RPMI7951 (cell line): ENCODE results near the gene PDPN. TPM values are rescaled to one million over a fixed set of nuclear protein-coding genes. Genes with fewer than 3 reads are reported as not detected.
"Not testable (repeated sequence)": the region's sequence is repeated elsewhere in the genome, so short reads cannot be mapped to it uniquely, and the experiment has no call there.

Experiments used
- DNase-seq: peaks from one replicate; pipeline ENCODE4 v3.0.0-alpha.2; 2012; ENCODE audit warnings: low read depth
- total RNA-seq: library from RNA; depleted of rRNA; stranded (reverse); fragments of >200 nt; shearing (Covaris generic); gene quantifications from 2 replicates; pipeline ENCODE4 v1.2.3, GENCODE V29; 2014; rRNA removed

PDPN gene, protein sequence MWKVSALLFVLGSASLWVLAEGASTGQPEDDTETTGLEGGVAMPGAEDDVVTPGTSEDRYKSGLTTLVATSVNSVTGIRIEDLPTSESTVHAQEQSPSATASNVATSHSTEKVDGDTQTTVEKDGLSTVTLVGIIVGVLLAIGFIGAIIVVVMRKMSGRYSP
- 1.6 and 2.0 TPM in 2 replicates for total RNA-seq

DNA sequence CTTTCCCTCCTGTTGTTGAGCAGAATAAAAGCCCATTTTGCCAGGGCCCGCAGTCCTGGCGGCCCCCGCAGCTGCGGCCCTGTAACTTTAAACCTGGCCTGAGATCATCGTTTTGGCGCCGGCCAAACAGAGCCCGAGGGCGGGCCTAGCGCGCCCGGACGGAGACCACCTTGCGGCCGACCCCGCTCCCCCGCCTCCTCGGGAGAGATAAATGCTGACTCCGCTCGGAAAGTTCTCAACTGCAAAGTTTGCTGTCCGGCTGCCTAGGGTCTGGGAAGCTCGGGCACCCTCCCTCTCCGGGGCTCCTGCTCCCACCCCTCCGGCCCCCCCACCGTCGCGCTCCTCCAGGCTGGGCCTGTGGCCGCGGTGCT, at the start of gene PDPN:
Gene PDPN (plus strand): TSS at position 238 of the 371 bp plus-strand sequence. CDS start 202 bp downstream, outside the sequence.
- no peak for DNase-seq

DNA sequence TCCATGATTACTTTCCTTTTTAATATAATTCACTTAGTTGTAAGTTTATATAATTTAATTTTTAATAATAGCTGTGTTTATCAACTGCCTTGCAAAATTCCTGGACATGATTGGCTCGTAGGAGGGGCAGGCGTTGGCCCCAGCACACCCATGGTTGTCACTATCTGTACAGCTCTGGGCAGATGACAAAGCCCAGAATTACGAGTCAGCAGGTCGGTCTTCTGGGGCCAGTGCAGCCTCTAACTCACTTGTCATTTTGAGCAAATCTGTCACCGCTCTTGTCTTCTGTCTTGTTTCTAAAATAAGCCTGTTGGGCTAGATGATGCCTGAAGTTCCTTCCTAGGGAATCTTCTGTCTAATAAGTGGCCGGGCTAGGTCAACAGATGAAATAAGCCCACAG, 48.4 kb upstream of the PDPN start:
- DNase-seq: no peak

DNA sequence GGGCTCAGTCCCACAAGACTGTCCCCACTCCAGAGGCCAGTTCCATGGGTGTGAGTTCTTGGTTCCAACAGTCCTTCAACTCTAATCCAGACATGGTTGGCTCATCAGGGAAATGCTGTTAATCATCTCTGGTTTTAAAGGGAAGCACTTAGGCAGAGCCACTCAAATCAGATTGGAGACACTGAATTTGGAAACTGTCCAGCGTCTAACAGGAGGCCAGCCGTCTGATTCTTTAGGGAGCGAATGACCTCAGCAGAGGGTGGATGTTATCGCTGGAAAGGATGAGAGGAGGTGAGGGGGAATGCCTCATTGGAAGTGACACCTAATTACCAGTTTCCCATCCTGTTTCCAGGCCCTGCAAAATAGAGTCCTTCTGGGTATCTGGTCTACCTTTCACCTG, 47.1 kb upstream of the PDPN start:
- no peak for DNase-seq

DNA sequence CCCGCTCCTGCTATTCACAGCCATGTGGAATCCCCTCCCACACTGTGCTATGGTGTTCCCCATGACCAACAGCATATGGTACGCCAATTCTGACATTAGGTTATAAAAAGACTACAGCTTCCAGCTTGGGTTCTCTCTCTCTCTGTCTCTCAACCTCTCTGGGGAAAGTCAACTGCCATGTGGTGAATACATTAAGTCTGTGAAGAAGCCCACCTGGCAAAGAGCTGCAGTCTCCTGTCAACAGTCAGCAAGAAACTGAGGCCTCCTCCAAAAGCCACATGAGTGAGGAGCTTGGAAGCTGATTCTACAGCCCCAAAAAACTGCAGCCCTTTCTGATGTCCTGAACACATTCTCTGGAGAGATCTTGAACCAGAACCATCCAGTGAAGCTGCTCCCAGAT, 44.8 kb upstream of the PDPN start:
- DNase-seq: no peak

DNA sequence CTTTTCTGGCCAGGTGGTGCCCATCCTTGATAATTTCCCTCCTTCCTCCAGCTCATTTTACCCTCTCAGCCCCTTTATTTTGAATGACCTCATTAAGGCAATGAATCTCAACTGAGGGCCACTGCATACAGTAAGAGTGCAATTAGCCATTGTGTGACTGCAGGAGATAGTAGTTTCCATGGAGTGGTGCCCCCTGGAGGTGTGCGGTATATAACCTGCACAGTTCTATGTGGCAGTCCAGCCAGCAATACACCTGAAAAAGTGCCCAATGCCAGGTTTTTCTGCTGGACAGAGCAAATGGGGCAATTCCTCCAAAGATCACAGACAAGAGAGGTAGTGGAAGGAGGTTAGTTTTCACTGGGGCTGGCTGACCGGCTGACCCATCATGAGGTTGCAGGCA, 43.9 kb upstream of the PDPN start:
- DNase-seq: no peak

DNA sequence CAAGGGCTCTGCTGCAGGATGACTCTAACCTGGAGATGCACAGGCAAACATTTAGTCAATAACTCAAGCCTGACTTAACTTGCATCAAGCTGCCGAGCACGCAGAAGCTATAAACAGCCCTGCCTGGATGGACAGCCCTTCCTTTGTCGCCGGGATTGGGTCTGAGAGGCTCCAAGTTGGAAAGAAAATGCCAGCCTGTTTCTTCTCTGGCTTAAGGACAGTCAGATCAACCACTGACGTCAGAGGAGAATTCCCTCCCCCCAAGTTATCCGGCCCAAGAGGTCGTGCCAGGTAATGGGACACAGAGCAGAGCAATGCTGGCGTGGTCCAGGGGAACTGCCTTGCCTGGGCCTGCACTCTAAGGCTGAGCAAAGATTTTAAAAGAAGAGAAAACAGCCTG, 42.8 kb upstream of the PDPN start:
- DNase-seq: no peak

DNA sequence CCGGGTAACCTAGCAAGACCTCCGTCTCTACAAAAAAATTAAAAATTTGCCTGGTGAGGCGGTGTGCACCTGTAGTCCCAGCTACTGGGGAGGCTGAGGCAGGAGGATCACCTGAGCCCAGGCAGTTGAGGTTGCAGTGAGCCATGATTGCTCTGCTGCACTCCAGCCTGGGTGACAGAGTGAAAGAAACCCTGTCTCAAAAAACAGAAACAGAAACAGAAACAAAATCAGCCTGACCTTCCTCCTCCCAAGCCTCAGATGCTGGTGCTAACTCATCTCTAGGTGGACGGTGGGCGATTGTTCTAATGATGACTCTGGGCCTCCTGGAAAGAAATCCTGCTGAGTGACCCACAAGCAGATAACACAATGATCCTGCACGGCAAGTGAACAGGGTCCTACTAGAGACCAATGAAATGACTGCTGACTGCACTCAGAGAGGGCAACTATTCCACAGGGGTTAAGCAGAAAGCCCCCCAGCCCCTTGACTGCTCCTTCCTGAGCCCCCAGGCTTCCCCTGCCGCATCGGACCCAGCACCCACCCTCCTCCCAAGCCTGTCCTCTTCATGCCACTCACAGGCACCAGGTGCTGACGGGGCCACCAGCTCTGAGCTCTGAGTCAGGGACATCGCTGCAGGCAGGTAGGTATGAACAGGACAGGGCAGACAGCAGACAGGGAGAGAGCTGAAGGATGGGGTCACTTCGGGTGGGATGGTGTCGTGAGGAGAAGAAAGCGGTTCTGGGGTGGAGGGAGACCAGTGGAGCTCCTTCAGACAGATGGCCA, 42.0 kb upstream of the PDPN start:
- DNase-seq: no peak

DNA sequence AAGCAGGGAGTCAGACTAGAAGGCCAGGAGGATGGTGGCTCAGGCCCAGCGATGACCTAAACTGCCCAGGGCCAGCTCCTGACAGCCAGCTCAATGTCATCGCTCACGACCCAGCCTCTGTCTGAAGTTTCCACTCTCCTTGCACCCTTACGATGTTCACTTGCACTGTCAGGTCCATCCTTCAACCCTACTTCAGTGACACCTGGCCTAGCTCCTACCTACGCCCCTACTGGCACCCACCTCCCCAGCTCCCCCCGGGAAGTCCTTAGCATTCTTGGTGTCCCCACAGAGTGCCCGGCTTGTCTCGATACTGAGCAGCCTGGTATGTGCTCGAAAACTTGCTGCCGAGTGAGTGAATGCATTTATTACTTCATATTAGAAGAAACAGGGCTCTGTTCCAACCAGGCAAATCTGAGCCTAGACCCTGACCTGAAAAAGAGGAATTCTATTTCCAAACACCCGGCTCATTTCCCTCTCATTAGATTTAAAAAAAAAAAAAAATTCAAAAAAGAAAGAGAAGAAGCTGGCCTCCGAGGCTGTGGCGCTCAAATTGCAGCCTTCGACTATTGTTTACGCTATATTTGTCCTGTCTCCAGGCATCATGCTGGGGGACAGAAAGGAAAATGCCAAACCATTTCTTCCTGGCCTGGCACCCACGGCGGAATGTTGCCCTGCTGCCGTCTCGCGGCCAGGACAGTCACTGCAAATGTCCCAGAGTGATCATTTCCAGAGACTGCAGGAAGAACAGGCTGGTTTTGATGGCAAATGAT, 40.0 kb upstream of the PDPN start:
- no peak for DNase-seq

DNA sequence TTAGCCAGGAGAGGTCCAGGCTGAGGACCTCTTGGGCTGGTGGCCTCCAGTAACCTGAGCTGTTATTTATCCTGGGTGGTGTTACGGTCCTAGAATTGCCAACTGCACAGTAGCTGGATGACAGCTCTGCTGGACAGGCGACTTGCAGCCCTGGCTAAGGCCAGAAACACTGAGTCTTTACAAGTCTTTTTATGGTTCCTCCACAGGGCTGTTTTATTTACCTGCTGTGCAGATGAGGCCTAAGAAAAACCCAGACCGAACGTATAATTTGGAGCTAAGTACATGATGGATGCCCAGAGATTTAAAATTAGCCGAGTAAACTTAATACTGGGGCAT, 39.4 kb upstream of the PDPN start:
- DNase-seq: no peak

DNA sequence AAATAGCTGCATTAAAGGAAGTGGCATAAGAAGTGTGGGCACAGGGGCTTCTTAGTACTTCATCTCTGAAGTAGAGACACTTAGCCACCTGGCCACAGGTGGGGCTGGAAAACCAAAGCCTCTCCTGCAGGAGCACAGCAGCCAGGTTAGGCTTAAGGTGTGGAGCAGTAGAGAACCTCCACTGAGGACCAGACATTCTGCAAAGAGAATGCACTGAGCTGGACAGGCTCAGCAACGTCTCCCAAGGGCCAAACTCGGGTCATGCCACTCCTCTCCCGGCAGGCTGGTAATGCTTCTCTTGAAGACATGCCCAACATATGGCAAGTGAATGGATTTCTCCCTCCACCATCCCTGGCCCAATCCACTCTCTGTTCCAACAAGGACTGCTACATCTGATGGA, 36.8 kb upstream of the PDPN start:
- DNase-seq: no peak

DNA sequence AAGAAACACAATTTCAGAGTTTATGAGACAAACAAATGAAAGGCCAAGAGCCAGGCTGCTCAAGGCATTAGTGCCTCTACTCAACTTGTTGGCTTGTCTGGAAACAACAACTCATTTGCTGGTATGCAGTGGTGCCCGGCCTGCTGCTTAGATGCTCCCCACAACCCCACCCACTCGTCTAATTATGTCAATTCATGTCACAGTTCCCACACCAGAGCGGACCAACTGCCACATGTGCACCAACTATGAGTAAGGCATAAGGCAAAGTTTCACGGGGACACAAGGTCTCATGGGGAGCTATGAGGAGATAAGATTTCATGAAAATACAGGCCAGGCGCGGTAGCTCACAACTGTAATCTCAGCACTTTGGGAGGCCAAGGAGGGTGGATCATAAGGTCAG, 35.4 kb upstream of the PDPN start:
- DNase-seq: no peak

DNA sequence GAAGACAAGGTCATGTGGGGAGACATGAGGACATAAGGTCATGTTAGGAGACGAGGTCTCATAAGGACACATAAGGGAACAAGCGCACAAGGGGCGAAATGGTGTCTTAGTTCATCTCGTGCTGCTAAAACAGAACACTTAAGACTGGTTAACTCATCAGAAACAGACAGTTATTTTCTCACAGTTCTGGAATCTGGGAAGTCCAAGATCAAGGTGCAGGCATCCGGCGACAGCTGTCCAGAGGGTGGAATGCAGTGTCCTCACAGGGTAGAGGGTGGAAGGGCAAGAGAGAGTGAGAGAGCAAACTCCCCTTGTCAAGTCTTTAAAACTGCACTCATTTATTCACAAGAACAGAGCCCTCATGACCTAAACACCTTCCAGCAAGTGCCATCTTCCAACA, 34.6 kb upstream of the PDPN start:
- DNase-seq: no peak

DNA sequence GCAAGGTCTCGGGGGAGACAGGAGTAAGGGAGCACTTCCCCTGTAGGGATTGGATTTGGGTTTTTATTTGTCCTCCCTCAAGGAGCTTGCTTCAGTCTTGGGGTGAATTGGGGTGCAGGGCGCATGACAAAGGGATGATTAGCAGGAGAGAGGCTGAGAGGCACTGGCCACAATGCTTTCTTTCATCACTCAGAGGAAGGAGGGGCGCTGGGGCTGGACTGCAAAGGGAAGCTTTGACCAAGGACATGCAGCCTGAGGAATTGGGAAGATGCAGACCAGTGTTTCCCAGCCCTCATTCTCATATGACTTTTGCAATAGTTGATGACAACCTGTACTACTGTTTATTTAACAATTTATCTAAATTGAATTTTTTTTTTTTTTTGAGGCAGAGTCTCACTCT, 34.1 kb upstream of the PDPN start:
- no peak for DNase-seq

DNA sequence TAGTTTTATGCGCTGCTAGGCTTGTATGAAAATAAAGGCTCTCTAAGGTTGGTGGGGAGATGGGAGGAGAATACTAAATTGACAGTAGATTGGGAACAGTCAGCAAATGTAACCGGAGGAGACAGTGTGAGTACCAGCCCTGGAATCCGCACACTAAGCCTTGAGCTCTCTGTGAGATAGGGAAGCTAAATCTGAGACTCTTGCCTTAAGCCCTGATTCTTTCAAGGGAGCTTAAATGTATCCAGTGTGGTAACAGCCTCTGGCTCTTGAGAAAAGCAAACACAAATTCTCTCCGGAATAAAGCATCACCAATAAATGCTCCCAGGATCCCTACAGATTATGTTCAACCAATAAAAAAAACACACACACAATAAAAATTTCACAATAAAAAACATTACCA, 33.0 kb upstream of the PDPN start:
- no peak for DNase-seq

DNA sequence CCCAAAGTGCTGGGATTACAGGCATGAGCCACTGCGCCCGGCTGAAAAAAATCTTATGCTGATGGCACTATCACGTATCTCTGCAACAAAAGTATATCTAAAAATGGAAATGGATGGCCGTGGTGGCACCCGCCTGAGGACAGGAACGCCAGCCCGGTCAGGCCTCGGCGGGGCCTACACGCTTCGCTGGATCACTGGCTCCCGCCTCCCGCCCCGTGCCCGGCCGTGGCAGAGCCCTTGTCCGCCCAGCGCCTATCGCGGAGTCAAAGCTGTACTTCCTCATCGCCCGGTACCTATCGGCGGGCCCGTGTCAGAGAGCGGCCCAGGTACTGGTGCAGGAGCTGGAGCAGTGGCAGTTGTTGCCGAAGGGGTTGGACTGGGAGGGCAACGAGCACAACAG, 28.8 kb upstream of the PDPN start:
- no peak for DNase-seq

DNA sequence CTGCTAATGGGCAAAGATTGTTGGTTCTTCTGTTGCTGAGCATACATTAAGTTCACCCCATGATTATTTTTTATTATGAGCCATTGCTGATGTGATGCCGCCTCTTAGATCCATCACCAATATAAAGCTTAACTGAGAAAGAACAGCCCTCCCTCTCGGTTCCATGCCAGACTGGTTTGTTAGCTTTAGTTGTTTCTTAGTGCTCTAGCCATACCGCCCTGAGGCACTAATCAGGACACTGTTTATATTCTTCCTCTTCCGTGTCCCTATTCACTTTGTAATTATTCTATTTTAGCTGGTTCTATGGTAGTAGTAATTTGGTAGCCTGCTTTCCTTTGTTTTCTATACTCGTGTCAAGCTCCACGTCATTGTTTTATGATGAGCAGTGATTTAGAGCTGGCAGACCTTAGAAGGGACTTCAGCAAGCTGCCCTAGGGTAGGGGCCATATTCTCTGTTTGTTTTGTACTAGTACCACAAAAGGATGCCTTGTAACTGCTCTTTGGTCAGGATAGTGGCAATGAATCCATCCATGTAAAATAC, 27.3 kb upstream of the PDPN start:
- DNase-seq: no peak

DNA sequence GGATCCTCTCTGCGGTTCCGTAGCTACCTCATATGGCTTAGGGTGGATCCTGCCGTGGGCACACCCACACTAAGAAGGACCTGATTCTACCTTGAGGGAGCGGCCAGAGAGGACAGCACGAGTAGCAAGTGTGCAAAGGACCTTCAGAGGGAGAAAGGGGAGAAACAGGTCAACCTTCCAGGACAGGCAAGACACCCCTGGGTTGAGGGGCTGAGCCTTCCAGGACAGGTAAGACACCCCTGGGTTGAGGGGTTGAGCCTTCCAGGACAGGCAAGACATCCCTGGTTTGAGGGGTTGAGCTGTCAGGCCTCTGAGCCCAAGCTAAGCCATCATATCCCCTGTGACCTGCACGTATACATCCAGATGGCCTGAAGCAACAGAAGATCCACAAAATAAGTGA, 23.1 kb upstream of the PDPN start:
- DNase-seq: no peak

DNA sequence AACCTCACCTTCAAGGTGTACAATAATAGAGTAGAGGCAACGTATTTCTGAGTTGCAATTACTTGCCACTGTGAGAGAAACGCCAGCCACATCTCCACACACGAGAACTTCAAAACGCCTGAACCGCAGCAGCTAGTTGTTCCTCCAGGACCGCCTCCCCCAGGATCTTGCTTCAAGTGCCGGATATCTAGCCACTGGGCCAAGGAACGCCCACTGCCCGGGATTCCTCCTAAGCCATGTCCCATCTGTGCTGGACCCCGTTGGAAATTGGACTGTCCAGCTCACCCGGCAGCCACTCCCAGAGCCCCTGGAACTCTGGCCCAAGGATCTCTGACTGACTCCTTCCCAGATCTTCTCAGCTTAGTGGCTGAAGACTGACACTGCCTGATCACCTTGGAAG, 20.7 kb upstream of the PDPN start:
- not testable (repeated sequence) for DNase-seq

DNA sequence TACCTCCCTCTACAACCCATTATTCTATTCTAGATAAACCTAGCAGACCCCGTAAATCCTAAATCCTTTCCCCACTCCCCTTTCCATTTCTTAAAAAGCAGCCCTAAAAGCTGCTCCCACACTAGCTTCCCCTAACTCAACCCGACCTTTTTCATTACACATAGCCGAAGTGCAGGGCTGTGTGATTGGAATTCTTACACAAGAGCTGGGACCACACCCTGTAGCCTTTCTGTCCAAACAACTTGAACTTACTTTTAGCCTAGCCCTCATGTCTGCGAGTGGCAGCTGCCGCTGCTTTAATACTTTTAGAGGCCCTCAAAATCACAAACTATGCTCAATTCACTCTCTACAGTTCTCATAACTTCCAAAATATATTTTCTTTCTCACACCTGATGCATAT, 19.6 kb upstream of the PDPN start:
- no peak for DNase-seq

DNA sequence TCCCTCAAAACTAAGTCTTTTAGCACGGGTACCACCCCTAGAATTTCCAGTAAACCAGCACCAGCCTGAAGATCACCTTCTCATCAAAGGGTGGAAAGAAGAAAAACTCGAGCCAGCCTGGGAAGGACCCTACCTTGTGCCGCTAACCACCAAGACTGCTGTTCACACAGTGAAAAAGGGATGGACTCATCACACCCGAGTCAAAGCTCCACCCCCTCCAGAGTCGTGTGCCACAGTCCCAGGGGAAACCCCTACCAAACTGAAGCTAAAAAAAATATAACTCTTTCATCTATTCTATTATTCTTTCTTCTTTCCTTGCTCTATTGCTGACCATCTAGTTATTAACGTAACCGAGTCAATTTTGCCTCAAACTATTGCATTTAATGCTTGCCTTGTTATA, 13.2 kb upstream of the PDPN start:
- not testable (repeated sequence) for DNase-seq

DNA sequence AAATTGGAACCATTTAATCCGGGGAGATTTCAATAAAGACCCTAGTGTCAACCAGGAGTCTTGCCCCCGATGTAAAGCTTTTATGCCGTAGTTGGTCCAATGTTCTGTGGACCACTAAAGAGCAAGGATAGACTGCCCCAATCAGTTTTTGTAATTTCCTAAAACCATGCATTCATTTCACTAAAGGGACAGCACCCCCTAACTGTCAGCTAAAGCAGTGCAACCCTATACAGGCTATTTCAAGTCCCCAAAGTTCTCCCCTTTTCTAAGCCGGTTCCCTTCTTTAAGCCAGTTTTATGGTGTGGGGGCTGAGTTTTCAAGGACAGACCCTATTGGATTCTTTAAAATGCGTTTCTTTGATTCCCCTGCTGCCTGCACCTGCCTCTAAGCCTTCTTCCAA, 12.7 kb upstream of the PDPN start:
- no peak for DNase-seq

DNA sequence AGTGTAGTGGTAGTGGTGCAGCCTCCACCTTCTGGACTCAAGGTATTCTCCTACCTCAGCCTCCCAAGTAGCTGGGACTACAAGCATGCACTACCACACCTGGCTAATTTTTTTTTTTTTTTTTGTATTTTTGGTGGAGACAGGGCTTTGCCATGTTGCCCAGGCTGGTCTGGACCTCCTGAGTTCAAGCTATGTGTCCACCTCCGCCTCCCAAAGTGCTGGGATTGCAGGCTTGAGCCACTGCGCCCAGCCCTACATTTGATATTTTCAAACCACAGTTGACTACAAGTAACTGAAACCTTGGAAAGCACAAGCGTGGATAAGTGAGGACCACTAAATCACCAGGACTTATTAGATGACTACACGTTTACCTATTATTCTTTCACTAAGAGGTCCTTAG, 10.0 kb upstream of the PDPN start:
- no peak for DNase-seq

DNA sequence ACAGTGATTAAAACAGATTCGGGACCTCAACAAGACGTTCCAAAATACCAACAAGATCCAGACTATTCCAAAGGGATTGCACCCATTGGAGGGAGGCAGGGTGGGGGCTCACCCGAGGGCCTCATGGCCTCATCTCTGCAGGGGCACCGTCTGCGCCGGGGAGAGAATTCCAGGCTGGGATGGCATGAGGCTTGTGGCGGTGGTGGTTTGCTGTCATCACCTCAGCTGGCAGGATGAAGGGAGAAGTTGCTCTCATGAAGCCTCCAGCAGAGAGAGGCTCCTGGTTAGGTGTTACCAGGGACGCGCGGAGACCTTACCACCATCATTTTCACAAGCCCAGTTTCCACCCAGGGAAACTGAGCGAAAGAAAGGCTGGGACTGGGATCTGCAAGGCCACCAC, 6.7 kb upstream of the PDPN start:
- DNase-seq: no peak
